ENCODE measurements around the gene FERMT2.

Gene FERMT2

GRCh38 chr14:52950898-52951680, at the start of gene FERMT2:
Gene FERMT2, minus strand, starts transcription at chr14:52951050. Its CDS starts 482 bp downstream, at chr14:52950568.
- DNase-seq (ENCODE audit: low spot score) = peak; percentile 75

- DNase-seq (ENCODE audit: low spot score) = no peak
These were observed 47.6 kb upstream of the FERMT2 start for GRCh38 chr14:52998376-52999015.

- DNase-seq (ENCODE audit: low spot score) = no peak
These were observed 45.6 kb upstream of the FERMT2 start for GRCh38 chr14:52996493-52996892.

- no peak for DNase-seq (ENCODE audit: low spot score)
These were observed 45.1 kb upstream of the FERMT2 start for GRCh38 chr14:52995998-52996397.

- no peak for DNase-seq (ENCODE audit: low spot score)
These were observed 41.5 kb upstream of the FERMT2 start for GRCh38 chr14:52992236-52992870.

- no peak for DNase-seq (ENCODE audit: low spot score)
These were observed 37.3 kb upstream of the FERMT2 start for GRCh38 chr14:52988139-52988538.

GRCh38 chr14:52987514-52987913, 36.7 kb upstream of the FERMT2 start:
- no peak for DNase-seq (ENCODE audit: low spot score)

GRCh38 chr14:52987042-52987441, 36.2 kb upstream of the FERMT2 start:
- no peak for DNase-seq (ENCODE audit: low spot score)

GRCh38 chr14:52977798-52978197, 26.9 kb upstream of the FERMT2 start:
- DNase-seq (ENCODE audit: low spot score) = no peak

- DNase-seq (ENCODE audit: low spot score) = no peak
These were observed 23.6 kb upstream of the FERMT2 start for GRCh38 chr14:52974406-52974805.

GRCh38 chr14:52961060-52961639, 10.3 kb upstream of the FERMT2 start:
- peak; percentile 80 for DNase-seq (ENCODE audit: low spot score)

GRCh38 chr14:52960627-52961026, 9.8 kb upstream of the FERMT2 start:
- peak; percentile 32 for DNase-seq (ENCODE audit: low spot score)

GRCh38 chr14:52954346-52955214, 3.7 kb upstream of the FERMT2 start:
- peak; percentile 41 for DNase-seq (ENCODE audit: low spot score)

- peak; percentile 81 for DNase-seq (ENCODE audit: low spot score)
These were observed 1.1 kb upstream of the FERMT2 start for GRCh38 chr14:52951681-52952554.

- DNase-seq (ENCODE audit: low spot score) = peak; percentile 71
These were observed 396 bp downstream of the FERMT2 start for GRCh38 chr14:52950410-52950897.

GRCh38 chr14:52949711-52950409, 990 bp downstream of the FERMT2 start:
- DNase-seq (ENCODE audit: low spot score) = peak; percentile 43

- no peak for DNase-seq (ENCODE audit: low spot score)
These were observed 1.6 kb downstream of the FERMT2 start for GRCh38 chr14:52949249-52949648.

GRCh38 chr14:52948836-52949235, 2.0 kb downstream of the FERMT2 start:
- no peak for DNase-seq (ENCODE audit: low spot score)

- DNase-seq (ENCODE audit: low spot score) = no peak
These were observed 2.8 kb downstream of the FERMT2 start for GRCh38 chr14:52948039-52948438.

- DNase-seq (ENCODE audit: low spot score) = no peak
These were observed 6.6 kb downstream of the FERMT2 start for GRCh38 chr14:52944254-52944653.

Data from cerebellar cortex (tissue), 1 donor.